ENCODE results near the gene FAF2.
A peak's percentile ranks its signal among the peaks of the same experiment; 100 is the strongest.

Gene FAF2

GRCh38 chr5:176414704-176415103 is 33.5 kb upstream of the FAF2 start:
- peak overlapping the region; percentile 54 for H3K27ac Mint-ChIP-seq
- no peaks in the 10 kb centered on the region for H3K27me3 Mint-ChIP-seq
- H3K4me1 Mint-ChIP-seq (ENCODE audit: low read depth), result peaks cover 45% of the 10 kb centered on the region
- H3K4me3 Mint-ChIP-seq, result peak overlapping the region; percentile 88
- H3K9me3 Mint-ChIP-seq (ENCODE audit: low read depth), result no peaks in the 10 kb centered on the region
- H3K36me3 Mint-ChIP-seq, result peaks cover 6% of the 10 kb centered on the region

- H3K4me1 Mint-ChIP-seq (ENCODE audit: low read depth), result peaks cover 41% of the 10 kb centered on the region
- H3K9me3 Mint-ChIP-seq (ENCODE audit: low read depth), result no peaks in the 10 kb centered on the region
Measured at GRCh38 chr5:176415240-176415951, 32.8 kb upstream of the FAF2 start.

GRCh38 chr5:176415952-176416924 is 31.9 kb upstream of the FAF2 start, which contains the start of gene CLTB:
Gene CLTB (minus strand): TSS chr5:176416539. CDS start chr5:176416363, 176 bp downstream.
- H3K27me3 Mint-ChIP-seq, result no peaks in the 10 kb centered on the region
- no peaks in the 10 kb centered on the region for H3K36me3 Mint-ChIP-seq
- no peaks in the 10 kb centered on the region for H3K9me3 Mint-ChIP-seq (ENCODE audit: low read depth)
- H3K27ac Mint-ChIP-seq, result peak within 1 kb of the TSS; percentile 80
- H3K4me1 Mint-ChIP-seq (ENCODE audit: low read depth), result peaks cover 37% of the 10 kb centered on the region
- H3K4me3 Mint-ChIP-seq, result peak within 1 kb of the TSS; percentile 88

More at GRCh38 chr5:176415240-176415951, 32.8 kb upstream of the FAF2 start:
- H3K27me3 Mint-ChIP-seq, result no peaks in the 10 kb centered on the region
- peak overlapping the region; percentile 80 for H3K27ac Mint-ChIP-seq
- peak overlapping the region; percentile 88 for H3K4me3 Mint-ChIP-seq
- no peaks in the 10 kb centered on the region for H3K36me3 Mint-ChIP-seq

DNA sequence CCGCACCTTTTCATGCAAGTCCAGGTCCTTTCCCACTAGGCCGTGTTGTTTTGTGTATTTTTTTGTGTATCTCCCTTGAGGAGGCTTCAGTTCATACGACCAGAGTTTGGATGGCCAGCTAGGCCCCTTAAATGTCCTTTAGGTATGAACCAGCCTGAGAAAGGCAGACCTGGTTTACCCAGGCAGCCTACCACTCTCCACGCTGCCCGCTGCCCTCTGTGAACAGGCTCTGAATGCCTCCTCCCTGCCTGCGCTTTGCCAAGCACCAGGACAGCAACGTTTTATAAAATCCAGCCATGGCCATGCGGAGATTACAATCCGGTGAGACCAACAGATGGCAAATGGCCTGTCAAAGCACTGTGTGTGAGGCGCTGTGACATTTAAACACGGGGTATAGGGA is 31.2 kb upstream of the FAF2 start:
- Mint-ChIP-seq H3K4me1 (ENCODE audit: low read depth) (peaks cover 34% of the 10 kb centered on the region), H3K9me3 (ENCODE audit: low read depth) (no peaks in the 10 kb centered on the region), H3K27ac (peak overlapping the region; percentile 46), H3K36me3 (no peaks in the 10 kb centered on the region), H3K4me3 (peak overlapping the region; percentile 75), H3K27me3 (no peaks in the 10 kb centered on the region)

DNA sequence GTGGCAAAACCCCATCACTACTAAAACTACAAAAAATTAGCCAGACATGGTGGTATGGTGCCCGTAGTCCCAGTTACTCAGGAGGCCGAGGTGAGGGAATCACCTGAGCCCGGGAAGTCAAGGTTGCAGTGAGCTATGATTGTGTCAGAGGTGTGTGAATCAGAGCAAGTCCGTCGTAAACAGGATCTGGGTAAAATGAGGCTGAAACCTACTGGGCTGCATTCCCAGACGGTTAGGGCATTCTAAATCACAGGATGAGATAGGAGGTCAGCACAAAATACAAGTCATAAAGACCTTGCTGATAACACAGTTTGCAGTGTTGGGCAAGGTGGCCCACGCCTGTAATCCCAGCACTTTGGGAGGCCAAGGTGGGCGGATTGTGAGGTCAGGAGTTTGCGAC is 29.9 kb upstream of the FAF2 start:
- no peak overlapping the region for H3K27ac Mint-ChIP-seq
- H3K9me3 Mint-ChIP-seq (ENCODE audit: low read depth), result no peaks in the 10 kb centered on the region
- no peaks in the 10 kb centered on the region for H3K36me3 Mint-ChIP-seq
- peaks cover 27% of the 10 kb centered on the region for H3K4me1 Mint-ChIP-seq (ENCODE audit: low read depth)
- H3K4me3 Mint-ChIP-seq, result no peak overlapping the region
- no peaks in the 10 kb centered on the region for H3K27me3 Mint-ChIP-seq

GRCh38 chr5:176420086-176420485 is 28.1 kb upstream of the FAF2 start:
- Mint-ChIP-seq H3K27me3 (no peaks in the 10 kb centered on the region), H3K4me3 (no peak overlapping the region), H3K36me3 (no peaks in the 10 kb centered on the region), H3K9me3 (ENCODE audit: low read depth) (no peaks in the 10 kb centered on the region), H3K4me1 (ENCODE audit: low read depth) (peaks cover 12% of the 10 kb centered on the region), H3K27ac (no peak overlapping the region)

DNA sequence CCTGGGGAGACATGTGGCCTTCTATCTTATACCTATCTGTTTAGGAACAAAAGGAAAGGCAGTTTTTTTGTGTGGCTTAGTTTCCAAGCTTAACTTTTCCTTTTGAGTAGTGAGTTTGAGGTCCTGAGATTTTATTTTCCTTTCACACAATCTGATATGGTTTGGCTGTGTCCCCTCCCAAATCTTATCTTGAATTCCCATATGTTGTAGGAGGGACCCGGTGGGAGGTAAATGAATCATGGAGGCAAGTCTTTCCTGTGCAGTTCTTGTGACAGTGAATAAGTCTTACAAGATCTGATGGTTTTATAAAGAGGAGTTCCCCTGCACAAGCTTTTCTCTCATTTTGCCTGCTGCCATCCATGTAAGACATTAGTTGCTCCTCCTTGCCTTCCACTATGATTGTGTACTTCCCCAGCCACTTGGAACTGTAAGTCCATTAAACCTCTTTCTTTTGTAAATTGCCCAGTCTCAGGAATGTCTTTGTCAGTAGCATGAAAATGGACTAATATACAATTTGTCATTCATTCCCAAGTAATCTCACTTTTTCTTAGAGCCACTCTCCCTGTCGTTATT is 27.1 kb upstream of the FAF2 start:
- Mint-ChIP-seq H3K27me3 (no peaks in the 10 kb centered on the region), H3K4me3 (no peak overlapping the region), H3K4me1 (ENCODE audit: low read depth) (peaks cover 7% of the 10 kb centered on the region), H3K36me3 (peaks cover 2% of the 10 kb centered on the region), H3K9me3 (ENCODE audit: low read depth) (no peaks in the 10 kb centered on the region), H3K27ac (no peak overlapping the region)

DNA sequence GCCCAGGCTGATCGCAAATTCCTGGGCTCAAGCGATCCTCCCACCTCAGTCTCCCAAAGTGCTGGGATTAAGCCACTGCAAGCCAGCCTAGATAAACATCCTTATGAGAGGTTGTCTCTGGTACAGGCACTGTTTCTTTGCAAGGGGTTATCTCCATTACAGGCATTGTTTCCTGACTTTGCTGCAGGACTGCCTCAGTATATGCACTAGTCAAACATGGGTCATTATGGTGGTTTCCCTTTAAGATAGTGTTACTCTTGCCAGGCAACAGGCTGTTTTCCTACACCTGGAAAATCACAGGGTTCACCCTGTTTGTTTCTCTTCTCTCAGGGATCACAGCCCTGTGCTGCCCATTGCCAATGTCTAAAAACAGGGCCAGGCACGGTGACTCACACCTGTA is 24.0 kb upstream of the FAF2 start:
- Mint-ChIP-seq H3K9me3 (ENCODE audit: low read depth) (no peaks in the 10 kb centered on the region), H3K27me3 (no peaks in the 10 kb centered on the region)

GRCh38 chr5:176425138-176425537 is 23.0 kb upstream of the FAF2 start:
- no peaks in the 10 kb centered on the region for H3K9me3 Mint-ChIP-seq (ENCODE audit: low read depth)
- no peak overlapping the region for H3K4me3 Mint-ChIP-seq
- H3K27me3 Mint-ChIP-seq, result no peaks in the 10 kb centered on the region
- H3K36me3 Mint-ChIP-seq, result peaks cover 2% of the 10 kb centered on the region
- peaks cover 4% of the 10 kb centered on the region for H3K4me1 Mint-ChIP-seq (ENCODE audit: low read depth)
- H3K27ac Mint-ChIP-seq, result no peak overlapping the region

More for the DNA sequence above, 24.0 kb upstream of the FAF2 start:
- no peak overlapping the region for H3K27ac Mint-ChIP-seq
- no peak overlapping the region for H3K4me3 Mint-ChIP-seq
- no peaks in the 10 kb centered on the region for H3K4me1 Mint-ChIP-seq (ENCODE audit: low read depth)
- peaks cover 2% of the 10 kb centered on the region for H3K36me3 Mint-ChIP-seq

DNA sequence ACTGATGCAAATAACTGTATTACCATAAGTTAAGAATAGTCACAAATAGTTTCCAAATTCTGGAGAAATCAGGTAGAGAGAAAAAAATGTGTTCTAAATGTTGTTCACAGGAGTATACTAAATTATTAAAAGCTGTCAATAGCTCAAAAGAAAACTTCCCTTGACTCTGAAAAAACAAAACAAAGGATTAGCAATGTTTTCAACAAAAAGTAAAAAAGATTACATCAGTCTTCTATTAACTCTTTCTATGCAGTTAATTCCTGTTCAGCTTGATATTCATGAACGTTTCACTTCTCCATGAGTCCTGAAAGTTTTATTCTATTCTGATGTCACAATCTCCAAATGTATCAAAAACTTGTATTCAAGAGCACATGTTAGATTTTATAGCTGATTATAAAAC is 22.4 kb upstream of the FAF2 start:
- Mint-ChIP-seq H3K9me3 (ENCODE audit: low read depth) (no peaks in the 10 kb centered on the region), H3K27ac (no peak overlapping the region), H3K4me1 (ENCODE audit: low read depth) (peaks cover 9% of the 10 kb centered on the region), H3K4me3 (no peak overlapping the region), H3K27me3 (no peaks in the 10 kb centered on the region), H3K36me3 (peaks cover 2% of the 10 kb centered on the region)

GRCh38 chr5:176426876-176427275 is 21.3 kb upstream of the FAF2 start:
- Mint-ChIP-seq H3K9me3 (ENCODE audit: low read depth) (no peaks in the 10 kb centered on the region), H3K4me3 (no peak overlapping the region), H3K36me3 (peaks cover 2% of the 10 kb centered on the region), H3K4me1 (ENCODE audit: low read depth) (peaks cover 9% of the 10 kb centered on the region), H3K27ac (no peak overlapping the region), H3K27me3 (no peaks in the 10 kb centered on the region)

- Mint-ChIP-seq H3K4me1 (ENCODE audit: low read depth) (peaks cover 9% of the 10 kb centered on the region), H3K4me3 (no peak overlapping the region), H3K36me3 (peaks cover 2% of the 10 kb centered on the region), H3K27me3 (no peaks in the 10 kb centered on the region), H3K27ac (no peak overlapping the region), H3K9me3 (ENCODE audit: low read depth) (no peaks in the 10 kb centered on the region)
Measured at GRCh38 chr5:176427971-176428370, 20.2 kb upstream of the FAF2 start.

DNA sequence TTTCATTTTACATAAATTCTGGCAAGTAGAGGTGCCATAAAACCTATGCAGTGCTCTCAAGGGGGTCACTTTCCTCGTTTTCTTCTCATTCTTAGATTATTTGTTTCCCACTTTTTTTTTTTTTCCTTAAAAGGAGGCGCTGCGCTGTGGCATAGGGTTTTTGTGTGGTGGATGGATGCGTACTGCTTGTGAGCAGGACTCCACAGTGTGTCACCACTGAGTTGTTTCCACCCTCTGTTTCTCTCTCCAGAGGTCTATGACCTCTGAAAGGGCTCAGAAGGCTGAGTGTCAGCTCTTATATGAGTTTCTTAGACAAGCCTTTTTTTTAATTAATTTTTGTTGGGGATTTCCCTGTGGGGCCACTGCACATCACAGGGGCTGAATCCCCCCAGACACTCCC is 18.2 kb upstream of the FAF2 start:
- no peak overlapping the region for H3K4me3 Mint-ChIP-seq
- H3K9me3 Mint-ChIP-seq (ENCODE audit: low read depth), result no peaks in the 10 kb centered on the region
- H3K27ac Mint-ChIP-seq, result peak overlapping the region; percentile 34
- peaks cover 9% of the 10 kb centered on the region for H3K4me1 Mint-ChIP-seq (ENCODE audit: low read depth)
- no peaks in the 10 kb centered on the region for H3K27me3 Mint-ChIP-seq
- H3K36me3 Mint-ChIP-seq, result peaks cover 2% of the 10 kb centered on the region

GRCh38 chr5:176432707-176433106 is 15.5 kb upstream of the FAF2 start:
- H3K27ac Mint-ChIP-seq, result no peak overlapping the region

DNA sequence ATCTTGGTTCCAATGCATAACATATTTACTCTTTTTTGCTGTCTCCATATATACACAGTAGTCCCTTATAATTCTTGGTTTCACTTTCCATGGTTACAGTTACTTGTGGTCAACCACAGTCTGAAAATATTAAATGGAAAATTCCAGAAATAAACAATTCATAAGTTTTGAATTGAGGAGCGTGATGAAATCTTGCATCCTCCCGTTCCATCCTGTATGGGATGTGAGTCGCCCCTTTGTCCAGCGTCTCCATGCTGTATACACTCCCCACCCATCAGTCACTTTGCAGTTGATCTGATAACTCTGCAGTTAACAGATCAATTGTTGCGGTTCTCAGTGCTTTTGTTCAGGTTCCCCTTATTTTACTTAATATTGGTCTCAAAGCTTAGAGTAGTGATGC is 11.5 kb upstream of the FAF2 start:
- H3K36me3 Mint-ChIP-seq, result no peaks in the 10 kb centered on the region
- H3K27me3 Mint-ChIP-seq, result no peaks in the 10 kb centered on the region
- no peak overlapping the region for H3K27ac Mint-ChIP-seq
- H3K9me3 Mint-ChIP-seq (ENCODE audit: low read depth), result no peaks in the 10 kb centered on the region
- H3K4me3 Mint-ChIP-seq, result peak overlapping the region; percentile 32
- H3K4me1 Mint-ChIP-seq (ENCODE audit: low read depth), result peaks cover 8% of the 10 kb centered on the region

More at GRCh38 chr5:176432707-176433106, 15.5 kb upstream of the FAF2 start:
- Mint-ChIP-seq H3K4me1 (ENCODE audit: low read depth) (peaks cover 18% of the 10 kb centered on the region), H3K36me3 (no peaks in the 10 kb centered on the region), H3K4me3 (no peak overlapping the region), H3K27me3 (no peaks in the 10 kb centered on the region), H3K9me3 (ENCODE audit: low read depth) (no peaks in the 10 kb centered on the region)

Data from activated naive CD8-positive, alpha-beta T cell (primary cell).